ENCODE measurements around the gene UGGT1. TPM values are rescaled to one million over a fixed set of nuclear protein-coding genes. Genes with fewer than 3 reads are reported as not detected.

The UGGT1 gene
- total RNA-seq, 1 donor from 2014 or later, result 45.9 TPM

GRCh38 chr2:128069769-128070168 lies 21.2 kb upstream of the UGGT1 start:
- intact Hi-C loops (cut with DNase I), result no loop called here
- Histone ChIP-seq H3K27me3 (no peaks in the 10 kb centered on the region), H3K9me3 (no peaks in the 10 kb centered on the region), H3K4me1 (no peaks in the 10 kb centered on the region), H3K27ac (no peak overlapping the region), H3K36me3 (no peaks in the 10 kb centered on the region), H3K4me3 (no peak overlapping the region)
- DNase-seq (no peak), ATAC-seq (no peak)
- TF ChIP-seq CTCF (IDR thresholded peaks at IDR 0.05), result no peak

- no peak overlapping the region for H3K4me3 ChIP-seq
- intact Hi-C loops (cut with DNase I), result no loop called here
- ATAC-seq, result no peak
- H3K4me1 ChIP-seq, result no peaks in the 10 kb centered on the region
- H3K9me3 ChIP-seq, result no peaks in the 10 kb centered on the region
- H3K27ac ChIP-seq, result no peak overlapping the region
- DNase-seq, result no peak
- no peaks in the 10 kb centered on the region for H3K36me3 ChIP-seq
- TF ChIP-seq CTCF (IDR thresholded peaks at IDR 0.05), result no peak
- no peaks in the 10 kb centered on the region for H3K27me3 ChIP-seq
Observed at GRCh38 chr2:128073278-128073677, 17.7 kb upstream of the UGGT1 start.

DNA sequence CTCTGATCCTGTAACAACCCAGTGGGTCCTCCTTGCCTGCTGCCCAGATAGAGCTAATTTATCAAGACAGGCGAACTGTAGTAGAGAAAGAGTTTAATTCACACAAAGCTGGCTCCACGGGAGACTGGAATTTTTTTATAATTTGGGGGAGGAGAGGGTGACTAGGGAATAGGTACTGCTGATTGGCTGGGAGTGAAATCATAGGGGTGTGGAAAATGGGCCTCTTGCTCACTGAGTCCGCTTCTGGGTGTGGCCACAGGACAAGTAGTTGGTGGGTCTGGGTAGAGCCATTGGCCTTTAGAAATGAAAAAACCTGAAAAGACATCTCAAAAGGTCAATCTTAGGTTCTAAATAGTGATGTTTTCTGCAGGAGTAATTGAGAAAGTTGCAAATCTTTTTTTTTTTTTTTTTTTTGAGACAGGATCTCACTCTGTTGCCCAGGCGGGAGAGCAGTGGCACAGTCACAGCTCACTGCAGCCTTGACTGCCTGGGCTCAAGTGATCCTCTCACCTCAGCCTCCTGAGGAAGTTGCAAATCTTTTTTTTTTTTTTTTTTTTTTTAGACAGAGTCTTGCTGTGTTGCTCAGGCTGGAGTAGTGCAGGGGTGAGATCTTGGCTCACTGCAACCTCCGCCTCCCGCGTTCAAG lies 14.4 kb upstream of the UGGT1 start:
- no peaks in the 10 kb centered on the region for H3K36me3 ChIP-seq
- no peaks in the 10 kb centered on the region for H3K27me3 ChIP-seq
- no peak overlapping the region for H3K4me3 ChIP-seq
- TF ChIP-seq CTCF (IDR thresholded peaks at IDR 0.05), result no peak
- no peaks in the 10 kb centered on the region for H3K9me3 ChIP-seq
- H3K27ac ChIP-seq, result no peak overlapping the region
- DNase-seq (no peak), ATAC-seq (no peak)
- intact Hi-C loops (cut with DNase I), result no loop called here
- no peaks in the 10 kb centered on the region for H3K4me1 ChIP-seq

DNA sequence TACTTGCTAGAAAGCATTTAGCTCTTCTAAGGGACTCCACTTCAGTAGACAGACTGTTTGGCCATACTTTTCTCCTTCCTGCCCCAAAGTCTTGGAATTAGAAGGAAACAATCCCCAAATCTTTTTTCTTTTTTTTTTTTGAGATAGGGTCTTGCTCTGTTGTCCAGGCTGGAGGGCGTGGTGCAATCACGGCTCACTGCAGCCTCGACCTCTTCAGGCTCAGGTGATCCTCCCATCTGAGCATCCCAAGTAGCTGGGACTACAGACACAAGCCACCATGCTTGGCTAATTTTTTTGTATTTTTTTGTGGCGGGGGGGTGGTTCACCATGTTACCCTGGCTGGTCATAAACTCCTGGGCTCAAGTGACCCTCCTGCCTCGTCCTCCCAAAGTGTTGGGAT lies 6.2 kb upstream of the UGGT1 start:
- Histone ChIP-seq H3K9me3 (no peaks in the 10 kb centered on the region), H3K36me3 (no peaks in the 10 kb centered on the region), H3K4me1 (no peaks in the 10 kb centered on the region), H3K27me3 (no peaks in the 10 kb centered on the region), H3K27ac (no peak overlapping the region), H3K4me3 (no peak overlapping the region)
- TF ChIP-seq CTCF (IDR thresholded peaks at IDR 0.05), result no peak
- intact Hi-C loops (cut with DNase I), result no loop called here
- no peak for DNase-seq
- no peak for ATAC-seq

DNA sequence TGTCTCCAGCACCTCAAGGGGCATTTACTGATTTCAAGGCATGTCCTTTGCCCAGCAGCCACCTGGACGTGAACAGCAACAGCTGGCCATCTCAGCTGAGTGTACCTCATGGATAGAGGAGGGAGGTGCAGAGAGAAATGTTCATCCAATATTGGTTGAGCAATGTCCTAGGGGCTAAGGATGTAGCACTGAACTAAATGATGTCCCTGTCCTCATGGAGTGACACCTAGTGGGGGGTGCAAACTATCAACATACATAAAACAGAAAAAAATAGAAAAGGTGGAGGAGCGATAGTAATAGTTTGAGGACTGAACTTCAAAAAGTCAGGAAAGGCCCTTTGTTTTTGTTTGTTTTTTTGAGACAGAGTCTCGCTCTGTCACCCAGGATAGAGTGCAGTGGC lies 4.8 kb upstream of the UGGT1 start:
- no peaks in the 10 kb centered on the region for H3K27me3 ChIP-seq
- H3K9me3 ChIP-seq, result no peaks in the 10 kb centered on the region
- intact Hi-C loops (cut with DNase I), result no loop called here
- no peak overlapping the region for H3K27ac ChIP-seq
- no peak overlapping the region for H3K4me3 ChIP-seq
- ATAC-seq (no peak), DNase-seq (no peak)
- no peaks in the 10 kb centered on the region for H3K4me1 ChIP-seq
- H3K36me3 ChIP-seq, result no peaks in the 10 kb centered on the region
- TF ChIP-seq CTCF (IDR thresholded peaks at IDR 0.05), result no peak

GRCh38 chr2:128090575-128090944 lies 440 bp upstream of the UGGT1 start:
- no peak for ATAC-seq
- intact Hi-C loops (cut with DNase I), result no loop called here
- no peaks in the 10 kb centered on the region for H3K9me3 ChIP-seq
- H3K4me1 ChIP-seq, result peaks cover 8% of the 10 kb centered on the region
- H3K27me3 ChIP-seq, result no peaks in the 10 kb centered on the region
- TF ChIP-seq CTCF (IDR thresholded peaks at IDR 0.05), result no peak
- H3K27ac ChIP-seq, result peak overlapping the region; percentile 85
- no peak for DNase-seq
- H3K36me3 ChIP-seq, result no peaks in the 10 kb centered on the region
- H3K4me3 ChIP-seq, result peak overlapping the region; percentile 78
